NCI-H774 (cell line): ENCODE measurements around the gene RNU6-1.

Experiments used
- DNase-seq: peaks from one replicate; lab custom pipeline; 2025; lab: John Stamatoyannopoulos, UW

Gene RNU6-1

DNA sequence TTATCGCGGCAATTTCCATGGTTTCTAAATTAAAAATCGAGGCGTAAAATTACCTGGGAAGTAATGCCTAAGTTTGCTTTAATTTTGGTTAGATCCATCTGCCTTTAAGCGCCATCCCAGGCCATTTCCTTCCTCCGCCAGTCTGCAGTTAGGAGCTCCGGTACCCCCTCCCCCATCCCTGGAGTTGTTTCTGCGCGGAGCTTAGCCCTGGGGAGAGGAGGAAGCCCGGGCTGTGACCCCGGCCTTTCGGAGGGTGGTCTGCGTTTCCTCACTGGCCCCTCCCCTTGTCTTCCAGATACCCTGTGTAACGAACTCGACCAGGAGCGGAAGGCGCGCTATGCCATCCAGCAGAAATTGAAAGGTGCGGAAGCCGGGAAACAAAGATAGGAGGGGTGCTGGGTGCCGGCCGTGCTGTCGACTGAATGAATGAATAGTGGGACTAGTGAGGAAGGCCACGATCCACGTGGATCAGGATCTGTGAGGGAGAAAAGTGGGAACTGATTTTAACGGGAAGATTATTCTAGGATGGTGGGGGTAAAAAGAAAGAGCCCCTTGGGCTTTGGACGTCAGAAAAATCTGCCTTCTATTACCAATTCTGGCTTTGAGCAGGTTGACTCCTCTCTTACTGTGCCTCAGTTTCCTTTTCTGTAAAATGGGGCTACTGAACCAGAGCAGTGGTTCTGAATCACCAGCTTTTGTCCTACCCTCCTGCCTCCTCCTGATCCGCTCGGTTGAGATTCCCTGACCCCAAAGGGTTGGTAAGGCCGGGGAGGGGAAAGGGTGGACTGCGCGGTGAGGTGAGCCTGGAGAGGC lies 6.7 kb downstream of the RNU6-1 start:
- no peak for DNase-seq

DNA sequence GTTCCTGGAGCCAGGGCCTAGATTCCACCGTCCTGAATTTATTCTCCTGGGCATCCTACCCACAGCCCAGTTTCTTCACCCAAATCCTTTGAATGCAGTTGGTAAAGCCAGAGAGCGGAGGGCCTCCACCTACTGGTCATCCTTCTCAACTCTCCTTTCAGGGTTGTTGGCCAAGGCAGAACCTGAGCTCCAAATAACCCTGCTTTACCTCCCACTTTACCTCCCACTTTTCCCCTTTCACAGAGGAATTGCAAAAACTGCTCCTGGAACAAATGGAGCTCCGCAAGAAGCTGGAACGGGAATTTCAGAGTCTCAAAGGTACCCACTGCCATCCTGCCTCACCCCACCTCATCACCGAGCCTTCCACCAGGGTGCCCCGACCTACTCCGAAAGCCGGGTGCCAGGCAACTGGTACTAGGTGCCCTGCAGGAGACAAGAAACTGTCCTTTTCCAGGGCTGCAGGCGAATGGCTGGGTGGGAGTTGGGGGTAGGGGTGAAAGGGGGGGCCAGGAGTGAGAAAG lies 7.8 kb downstream of the RNU6-1 start:
- no peak for DNase-seq

DNA sequence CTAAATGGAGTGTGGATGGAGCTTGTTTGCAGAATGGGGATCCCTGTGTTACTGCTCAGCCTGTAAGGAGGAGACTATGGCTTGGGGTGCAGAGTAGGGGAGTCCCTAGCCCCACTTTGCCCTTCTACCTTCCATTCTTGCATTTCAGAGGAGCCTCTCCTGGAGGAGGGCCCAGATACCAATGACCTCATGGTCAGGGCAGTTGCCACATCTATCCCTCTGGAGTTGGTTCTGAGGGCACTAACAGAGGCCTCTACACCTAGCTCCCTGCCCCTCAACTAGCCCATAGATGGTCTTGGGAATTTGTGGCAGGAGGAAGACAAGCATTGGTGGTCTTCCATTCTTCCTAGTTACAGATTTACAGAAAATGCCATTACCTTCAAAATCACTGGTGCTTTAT lies 8.5 kb downstream of the RNU6-1 start:
- no peak for DNase-seq

DNA sequence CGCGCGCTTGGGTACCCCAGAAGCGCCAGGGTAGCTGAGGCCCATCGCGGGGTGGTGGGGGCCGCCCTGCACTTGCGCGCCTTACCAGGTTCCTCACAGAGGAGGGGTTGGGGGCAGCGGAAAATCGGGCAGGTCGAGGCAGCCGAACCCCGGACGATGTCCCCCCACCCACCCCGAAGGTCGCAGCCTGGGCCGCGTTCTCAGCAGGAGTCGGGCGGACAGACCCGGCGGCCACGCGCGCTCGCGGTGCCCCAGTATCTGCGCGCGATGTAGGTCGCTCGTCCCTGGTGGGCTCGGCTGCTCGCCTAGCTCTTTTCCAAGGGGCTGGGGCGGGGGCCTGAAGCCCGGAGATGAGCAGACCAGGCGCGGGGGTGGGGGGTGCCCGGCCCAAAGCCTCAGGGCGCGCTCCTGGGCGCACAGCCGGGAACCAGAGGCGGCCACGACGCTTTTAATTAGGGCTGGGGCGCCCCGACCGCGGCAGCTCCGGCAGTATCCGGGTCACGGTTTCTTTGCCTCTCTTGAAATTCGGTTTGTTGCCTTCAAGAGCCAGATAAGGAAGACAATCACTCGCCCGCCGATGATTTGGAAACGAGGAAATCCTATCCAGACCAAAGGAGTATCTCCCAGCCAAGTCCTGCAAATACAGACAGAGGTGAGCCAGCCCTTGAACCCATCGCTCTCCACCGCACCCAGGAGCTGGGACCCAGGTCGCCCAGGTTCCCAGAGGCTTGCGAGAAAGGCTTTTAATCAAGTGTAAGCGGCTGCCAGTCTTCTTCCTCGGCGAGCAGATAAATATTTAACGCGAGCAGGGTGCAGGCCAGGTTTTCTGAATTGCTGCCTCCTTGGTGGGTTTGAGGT lies 10.0 kb downstream of the RNU6-1 start:
- DNase-seq: no peak

DNA sequence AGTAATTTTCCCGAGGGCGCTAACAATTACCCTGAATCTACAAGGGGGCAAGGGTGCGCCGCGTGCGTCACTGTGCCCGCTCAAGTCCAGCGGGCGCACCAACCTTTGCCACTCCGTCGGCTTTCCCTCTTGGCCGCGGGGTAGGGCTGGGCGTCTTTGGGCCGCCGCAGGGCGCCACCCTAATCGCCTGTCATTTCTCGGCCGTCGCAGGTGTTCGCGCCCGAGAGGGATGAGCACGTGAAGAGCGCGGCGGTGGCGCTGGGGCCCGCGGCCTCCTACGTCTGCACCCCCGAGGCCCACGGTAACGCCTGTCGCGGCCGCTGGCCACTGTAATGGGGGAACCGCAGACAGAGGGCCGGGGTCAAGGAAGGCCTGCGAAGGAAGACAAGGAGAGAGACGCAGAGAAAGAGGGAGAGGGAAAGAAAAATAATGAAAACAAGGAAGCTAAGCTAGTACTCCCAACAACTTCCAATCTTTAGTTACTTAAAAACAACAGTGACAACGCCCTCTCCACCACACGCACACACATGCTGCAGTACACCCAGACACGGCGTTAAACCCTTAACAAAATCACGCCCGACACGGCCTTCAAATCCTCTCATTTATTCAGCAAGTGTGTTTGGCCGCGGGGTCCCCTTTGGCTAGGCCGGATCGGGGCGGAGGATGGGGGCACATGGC lies 10.7 kb downstream of the RNU6-1 start:
- no peak for DNase-seq

DNA sequence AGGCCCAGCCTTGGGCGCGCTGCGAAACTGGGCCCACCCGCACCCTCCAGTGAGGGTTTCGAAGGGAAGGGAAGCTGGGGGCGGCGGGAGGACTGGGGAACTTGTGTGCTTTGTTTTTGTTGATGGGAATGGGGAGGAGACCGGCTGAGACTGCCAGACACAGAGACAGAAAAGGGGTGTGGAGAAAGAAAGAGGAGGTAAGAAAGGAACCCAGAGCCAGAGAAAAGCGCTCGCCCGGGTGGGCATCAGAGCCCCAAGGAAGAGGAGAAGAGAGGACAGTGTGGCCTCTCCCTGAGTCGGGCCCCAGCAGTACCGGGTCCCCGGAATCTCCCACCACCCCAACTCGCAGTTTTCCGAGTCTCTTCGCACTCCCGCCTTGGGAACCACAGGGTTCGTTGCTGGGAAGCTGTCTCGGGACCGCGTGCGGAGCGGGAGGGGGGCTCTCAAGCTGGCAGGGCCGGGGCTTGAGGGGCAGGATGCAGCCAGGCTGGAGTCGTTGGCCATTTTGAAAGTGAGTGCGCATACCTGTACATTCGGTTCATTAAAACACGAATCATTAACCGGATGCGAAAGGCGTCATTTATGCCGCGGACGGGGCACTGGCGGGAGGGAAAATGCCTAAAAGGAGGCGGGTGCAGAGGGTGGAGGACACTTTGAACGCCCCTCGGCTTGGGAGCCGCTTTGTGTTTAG lies 11.4 kb downstream of the RNU6-1 start:
- no peak for DNase-seq

DNA sequence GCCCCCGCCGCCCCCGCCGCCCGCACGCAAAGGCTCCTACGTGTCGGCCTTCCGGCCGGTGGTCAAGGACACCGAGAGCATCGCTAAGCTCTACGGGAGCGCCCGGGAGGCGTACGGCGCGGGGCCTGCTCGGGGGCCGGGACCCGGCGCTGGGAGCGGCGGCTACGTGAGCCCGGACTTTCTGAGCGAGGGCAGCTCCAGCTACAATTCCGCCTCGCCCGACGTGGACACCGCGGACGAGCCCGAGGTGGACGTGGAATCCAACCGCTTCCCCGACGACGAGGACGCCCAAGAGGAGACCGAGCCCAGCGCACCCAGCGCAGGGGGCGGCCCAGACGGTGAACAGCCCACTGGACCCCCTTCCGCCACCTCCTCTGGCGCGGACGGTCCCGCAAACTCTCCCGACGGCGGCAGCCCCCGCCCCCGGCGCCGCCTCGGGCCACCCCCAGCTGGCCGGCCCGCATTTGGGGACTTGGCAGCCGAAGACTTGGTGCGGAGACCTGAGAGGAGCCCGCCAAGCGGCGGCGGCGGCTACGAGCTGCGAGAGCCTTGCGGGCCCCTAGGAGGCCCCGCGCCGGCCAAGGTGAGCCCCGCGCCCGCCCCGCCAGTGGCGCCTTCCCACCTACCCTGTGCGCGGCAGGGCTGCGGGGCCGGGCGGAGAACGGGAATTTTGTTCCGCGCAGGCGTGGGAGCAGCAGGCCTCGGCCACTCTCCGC lies 12.1 kb downstream of the RNU6-1 start:
- no peak for DNase-seq

DNA sequence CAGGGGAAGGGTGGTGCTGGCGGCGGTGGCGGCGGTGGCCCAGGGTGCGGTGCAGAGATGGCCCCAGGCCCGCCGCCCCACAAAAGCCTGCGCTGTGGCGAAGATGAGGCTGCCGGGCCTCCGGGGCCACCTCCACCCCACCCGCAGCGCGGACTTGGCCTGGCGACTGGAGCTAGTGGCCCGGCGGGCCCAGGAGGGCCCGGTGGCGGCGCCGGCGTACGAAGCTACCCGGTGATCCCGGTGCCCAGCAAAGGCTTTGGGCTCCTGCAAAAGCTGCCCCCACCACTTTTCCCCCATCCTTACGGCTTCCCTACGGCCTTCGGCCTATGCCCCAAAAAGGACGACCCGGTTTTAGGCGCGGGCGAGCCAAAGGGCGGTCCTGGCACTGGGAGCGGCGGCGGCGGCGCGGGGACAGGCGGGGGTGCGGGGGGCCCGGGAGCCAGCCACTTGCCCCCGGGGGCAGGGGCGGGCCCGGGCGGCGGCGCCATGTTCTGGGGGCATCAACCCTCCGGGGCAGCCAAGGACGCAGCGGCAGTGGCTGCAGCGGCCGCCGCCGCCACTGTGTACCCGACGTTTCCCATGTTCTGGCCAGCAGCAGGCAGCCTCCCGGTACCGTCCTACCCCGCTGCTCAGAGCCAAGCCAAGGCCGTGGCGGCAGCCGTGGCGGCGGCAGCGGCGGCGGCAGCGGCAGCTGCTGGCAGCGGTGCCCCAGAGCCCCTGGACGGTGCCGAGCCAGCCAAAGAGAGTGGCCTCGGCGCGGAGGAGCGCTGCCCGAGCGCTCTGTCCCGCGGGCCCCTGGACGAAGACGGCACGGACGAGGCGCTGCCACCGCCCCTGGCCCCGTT lies 12.9 kb downstream of the RNU6-1 start:
- no peak for DNase-seq

DNA sequence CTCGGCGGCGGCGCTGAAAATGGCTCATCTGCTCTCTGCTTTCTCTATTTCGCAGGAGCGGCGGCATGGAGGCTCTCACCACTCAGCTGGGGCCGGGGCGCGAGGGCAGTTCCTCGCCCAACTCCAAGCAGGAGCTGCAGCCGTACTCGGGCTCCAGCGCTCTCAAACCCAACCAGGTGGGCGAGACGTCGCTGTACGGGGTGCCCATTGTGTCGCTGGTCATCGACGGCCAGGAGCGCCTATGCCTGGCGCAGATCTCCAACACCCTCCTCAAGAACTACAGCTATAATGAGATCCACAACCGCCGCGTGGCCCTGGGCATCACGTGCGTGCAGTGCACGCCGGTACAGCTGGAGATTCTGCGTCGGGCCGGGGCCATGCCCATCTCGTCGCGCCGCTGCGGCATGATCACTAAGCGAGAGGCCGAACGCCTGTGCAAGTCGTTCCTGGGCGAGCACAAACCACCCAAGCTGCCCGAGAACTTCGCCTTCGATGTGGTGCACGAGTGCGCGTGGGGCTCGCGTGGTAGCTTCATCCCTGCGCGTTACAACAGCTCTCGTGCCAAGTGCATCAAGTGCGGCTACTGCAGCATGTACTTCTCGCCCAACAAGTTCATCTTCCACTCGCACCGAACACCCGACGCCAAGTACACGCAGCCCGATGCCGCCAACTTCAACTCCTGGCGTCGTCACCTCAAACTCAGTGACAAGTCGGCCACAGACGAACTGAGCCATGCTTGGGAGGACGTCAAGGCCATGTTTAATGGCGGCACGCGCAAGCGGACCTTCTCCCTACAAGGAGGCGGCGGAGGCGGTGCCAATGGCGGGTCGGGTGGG lies 13.7 kb downstream of the RNU6-1 start:
- no peak for DNase-seq

DNA sequence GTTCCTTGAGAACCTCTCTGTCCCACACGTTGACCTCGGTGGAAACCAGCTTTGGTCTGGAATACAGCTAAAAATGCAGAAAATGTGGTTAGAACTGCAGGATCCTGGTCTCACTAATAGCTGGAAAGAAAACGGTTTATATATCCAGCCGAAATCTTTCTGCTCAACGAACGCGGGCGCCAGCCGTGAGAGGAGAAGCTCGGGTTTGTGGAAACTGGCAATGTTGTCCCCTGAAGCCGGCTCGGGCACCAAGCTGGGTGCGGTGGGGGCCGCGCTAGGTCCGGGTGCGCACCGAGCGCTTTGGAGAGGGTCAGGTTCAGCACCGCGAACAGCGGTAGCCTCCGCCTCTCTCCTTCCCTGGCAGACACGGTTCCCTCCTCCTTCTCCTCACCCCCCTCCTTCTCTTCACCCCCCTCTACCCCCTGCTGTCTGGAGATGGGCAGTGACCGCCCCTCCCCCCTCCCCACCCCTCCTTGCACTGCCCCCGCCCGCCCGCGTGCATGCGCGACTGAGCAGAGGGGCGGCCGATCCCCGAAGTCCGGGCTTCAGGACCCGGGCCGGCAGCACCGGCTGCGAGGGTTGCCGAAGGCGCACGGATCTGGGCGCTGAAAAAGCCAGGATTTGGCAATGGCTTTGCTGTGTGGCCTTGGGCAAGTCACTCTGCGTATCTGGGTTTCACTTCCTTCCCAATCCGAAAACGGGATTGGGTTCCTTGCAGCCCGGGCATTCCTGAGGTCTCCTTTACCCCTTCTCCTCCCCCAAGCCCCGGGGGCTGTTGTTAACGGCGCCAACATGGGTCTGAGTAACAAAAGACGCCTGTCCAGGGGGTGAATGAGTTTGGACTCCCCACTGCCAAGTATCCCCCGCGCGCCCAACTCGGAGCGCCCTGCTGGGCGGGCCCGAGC lies 14.6 kb downstream of the RNU6-1 start, which contains the start of gene SKOR1:
SKOR1 (plus strand) TSS at position 534 of the 905 bp plus-strand sequence; CDS start at position 628, 94 bp downstream.
- no peak for DNase-seq

DNA sequence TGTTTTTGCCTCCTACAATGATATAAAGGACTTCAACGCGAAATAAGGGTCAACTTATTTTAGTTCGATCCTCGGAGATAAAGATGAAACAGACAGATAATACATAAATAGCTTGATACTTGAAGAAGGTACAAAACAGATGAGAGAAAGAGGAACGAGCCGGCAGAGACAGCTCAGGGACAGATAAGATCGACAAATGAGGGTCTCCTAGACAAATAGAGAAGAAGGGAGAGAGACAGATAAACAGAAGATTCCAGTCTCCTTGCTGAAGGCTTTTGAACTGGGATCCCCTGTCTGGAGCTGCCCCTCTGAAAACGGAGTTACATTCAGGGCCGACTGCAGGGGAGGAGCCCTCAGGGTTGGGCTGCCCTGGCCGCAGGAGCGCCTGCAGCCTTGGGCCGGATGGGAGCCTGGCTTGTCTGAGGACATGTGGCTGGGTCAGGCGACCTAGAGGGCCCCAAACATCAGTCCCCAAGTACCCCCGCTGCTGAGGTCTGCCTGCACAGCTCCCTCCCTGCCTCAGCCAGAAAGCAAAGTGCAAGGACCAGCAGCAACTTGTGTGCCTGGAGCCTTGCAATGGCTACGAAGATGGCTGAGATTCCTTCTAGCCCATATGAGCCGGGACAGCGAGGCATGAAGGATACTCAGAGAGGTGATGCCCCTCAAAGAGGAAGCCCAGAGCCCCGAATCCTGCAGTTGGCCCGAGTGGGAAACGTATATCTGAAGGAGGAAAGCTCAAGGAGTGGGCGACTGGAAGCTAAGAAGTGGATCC lies 15.5 kb downstream of the RNU6-1 start:
- DNase-seq: no peak

DNA sequence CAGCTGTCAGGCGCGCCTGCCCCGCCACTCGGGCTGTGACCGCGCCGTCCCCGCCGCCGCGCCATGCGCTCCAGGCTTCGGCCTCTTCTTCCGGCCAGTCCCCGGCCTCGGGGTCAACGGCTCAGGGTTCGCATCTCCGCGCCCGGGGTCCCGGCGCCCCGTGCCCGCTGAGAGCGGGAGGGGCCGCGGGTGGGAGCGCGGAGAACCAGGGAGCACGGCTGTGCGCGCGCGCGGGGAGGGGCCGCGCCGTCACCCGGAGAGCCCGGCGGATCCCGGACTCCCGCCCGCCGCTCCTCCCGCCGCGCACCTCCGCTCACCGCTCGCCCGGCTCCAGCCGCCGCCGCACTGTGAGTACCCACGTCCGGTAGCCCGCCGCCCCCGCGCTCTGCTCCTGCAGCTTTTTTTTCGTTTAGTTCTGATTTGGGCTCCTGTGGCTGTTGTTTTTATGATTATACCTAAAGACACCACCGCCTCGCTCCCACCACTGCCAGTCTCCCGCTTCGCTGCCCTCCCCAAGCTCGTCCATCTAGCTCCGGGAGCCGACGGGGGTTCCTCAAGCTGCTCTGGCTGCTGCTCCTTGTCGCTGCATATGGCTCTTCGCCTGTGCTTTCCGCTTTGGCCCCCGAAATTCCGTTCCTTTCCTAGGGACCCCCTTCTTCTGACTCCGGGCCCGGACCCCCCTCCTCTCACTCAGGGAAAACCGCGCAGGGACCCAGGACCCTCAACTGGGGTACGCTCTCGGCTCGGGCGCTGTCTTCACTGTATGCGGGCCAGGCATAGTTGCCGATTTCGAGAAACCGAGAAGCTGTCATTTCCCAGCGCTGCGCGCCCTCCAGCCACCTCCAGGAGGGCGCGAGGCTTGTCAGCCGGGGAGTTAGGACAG lies 16.3 kb downstream of the RNU6-1 start:
- peak; percentile 38 for DNase-seq

DNA sequence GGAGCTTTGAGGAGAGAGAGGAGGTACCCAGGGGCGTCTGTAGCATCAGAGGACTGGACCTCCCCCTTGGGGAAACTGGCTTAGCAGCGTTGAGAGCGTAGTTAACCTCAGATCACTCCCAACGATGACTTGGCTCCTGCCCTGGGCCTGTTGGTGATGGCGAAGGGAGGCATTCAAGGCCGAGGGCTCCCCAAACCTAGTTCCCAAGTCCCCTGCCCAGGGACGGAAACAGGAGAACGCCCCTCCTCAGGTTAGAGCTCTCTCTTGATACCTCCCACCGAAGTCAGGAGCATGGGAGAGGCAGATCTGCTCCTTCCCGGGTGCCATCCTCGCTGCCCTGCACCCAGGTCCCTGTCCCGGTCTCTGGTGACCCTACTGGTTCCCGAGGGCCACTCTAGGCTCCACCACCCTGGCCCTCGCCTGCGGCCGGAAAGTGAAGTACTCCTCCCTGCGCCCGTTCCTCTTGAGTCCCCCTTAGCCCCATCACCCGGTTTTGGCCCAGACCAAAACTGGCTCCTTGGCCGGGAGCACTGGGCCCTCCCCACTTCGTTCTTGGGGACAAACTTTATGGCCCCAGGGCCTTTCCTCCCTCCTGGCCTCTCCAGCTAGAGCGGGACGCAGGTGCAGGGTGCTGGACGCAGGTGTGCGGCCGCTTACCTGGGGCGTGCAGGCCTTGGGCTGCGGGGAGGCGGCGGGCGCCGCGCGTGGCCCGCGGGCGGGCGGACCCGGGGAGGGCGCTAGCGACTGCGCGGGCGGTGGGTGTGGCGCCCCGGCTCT lies 17.1 kb downstream of the RNU6-1 start:
- DNase-seq: peak; percentile 19

DNA sequence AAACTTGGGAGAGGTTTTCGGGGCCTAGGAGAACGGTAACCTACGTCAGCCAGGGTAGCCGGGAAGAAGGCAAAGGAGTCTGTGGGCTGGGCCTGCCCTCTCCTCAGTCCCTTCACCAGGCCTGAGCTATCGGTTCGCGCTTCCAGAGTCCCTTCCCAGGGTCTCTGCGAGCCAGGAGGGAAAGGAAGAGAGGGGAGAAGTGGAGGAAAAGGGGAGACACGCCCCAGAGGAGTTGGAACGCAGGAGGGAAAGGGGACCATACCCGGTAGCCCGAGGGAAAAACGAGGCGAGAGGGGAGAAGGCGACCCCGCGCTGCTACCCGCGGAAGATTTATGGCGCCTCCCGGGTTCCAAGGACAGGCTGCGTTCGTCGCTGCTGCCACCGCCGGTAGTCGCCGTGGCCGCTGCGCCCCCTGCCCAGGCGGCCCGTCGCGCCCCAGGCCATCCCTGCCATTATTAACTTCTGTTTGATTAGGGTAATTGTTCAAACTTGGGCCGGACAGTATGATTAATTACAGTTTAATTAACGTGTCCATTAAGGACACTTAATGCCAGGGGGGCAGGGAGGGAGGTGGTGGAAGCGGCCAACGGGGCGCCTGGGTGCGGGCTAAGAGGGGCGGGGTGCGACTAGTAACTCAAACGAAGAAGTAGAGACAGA lies 17.9 kb downstream of the RNU6-1 start:
- DNase-seq: no peak
